Measurements from ENCODE around the gene ENTREP3.

ENTREP3 gene

GRCh38 chr1:155208541-155209311 is 46.6 kb downstream of the ENTREP3 start, which contains the start of gene MTX1:
Gene MTX1 (plus strand): TSS chr1:155208695. CDS start chr1:155208805, 110 bp downstream.
- DNase-seq (peak; percentile 91), ATAC-seq (peak; percentile 84)
- peak within 1 kb of the TSS; percentile 94 for H3K27ac Mint-ChIP-seq
- peaks cover 11% of the 10 kb centered on the region for H3K36me3 Mint-ChIP-seq (ENCODE audit: low read depth)
- no peaks in the 10 kb centered on the region for H3K27me3 Mint-ChIP-seq
- H3K4me1 Mint-ChIP-seq = peaks cover 29% of the 10 kb centered on the region
- no peaks in the 10 kb centered on the region for H3K9me3 Mint-ChIP-seq
- peak within 1 kb of the TSS; percentile 93 for H3K4me3 Mint-ChIP-seq

DNA sequence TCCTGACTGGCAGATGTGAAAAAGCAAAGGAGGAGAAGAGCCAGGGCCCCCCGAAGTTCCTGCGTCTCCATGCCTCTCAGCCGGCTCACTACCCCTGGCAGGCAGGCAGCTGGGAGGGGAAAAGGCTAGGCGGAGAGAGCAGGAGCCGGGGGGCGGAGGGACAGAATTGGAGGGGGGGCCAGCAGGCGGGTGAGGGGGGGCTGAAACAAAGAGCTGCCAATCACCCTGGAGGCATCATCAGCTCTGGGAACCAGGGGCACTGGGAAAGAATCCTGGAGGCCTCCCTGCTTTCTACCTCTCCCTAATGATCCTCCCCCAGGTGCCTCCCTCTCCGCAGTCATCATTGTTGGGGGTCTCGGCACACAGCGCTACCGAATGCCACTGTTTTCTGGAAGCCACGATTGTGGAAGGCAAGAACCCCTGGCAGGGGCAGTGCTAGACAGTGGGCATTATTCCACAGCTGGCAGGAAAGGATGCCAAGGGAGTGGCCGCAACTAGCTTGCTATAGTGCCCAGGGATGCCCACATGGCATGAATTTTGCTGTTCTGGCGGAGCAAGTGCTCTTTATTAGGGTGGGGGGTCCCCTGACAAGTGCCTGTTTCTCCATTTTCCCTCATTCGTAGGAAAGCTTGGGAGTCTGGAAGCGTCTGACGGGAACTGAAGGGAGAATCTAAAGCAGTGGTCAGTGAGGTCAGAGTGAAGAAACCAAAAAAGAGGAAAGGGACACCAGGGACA is 47.3 kb downstream of the ENTREP3 start, which contains the start of gene THBS3:
Gene THBS3 (minus strand): TSS at position 92 of the 735 bp plus-strand sequence. CDS start 21 bp downstream, at position 71.
- H3K4me1 Mint-ChIP-seq = peaks cover 29% of the 10 kb centered on the region
- DNase-seq (no peak), ATAC-seq (no peak)
- peaks cover 11% of the 10 kb centered on the region for H3K36me3 Mint-ChIP-seq (ENCODE audit: low read depth)
- no peaks in the 10 kb centered on the region for H3K27me3 Mint-ChIP-seq
- H3K4me3 Mint-ChIP-seq = peak within 1 kb of the TSS; percentile 93
- no peaks in the 10 kb centered on the region for H3K9me3 Mint-ChIP-seq
- H3K27ac Mint-ChIP-seq = peak within 1 kb of the TSS; percentile 94

- Mint-ChIP-seq H3K9me3 (no peaks in the 10 kb centered on the region), H3K27me3 (no peaks in the 10 kb centered on the region), H3K4me1 (peaks cover 29% of the 10 kb centered on the region), H3K4me3 (peak overlapping the region; percentile 56), H3K36me3 (ENCODE audit: low read depth) (peaks cover 11% of the 10 kb centered on the region), H3K27ac (peak overlapping the region; percentile 62)
- DNase-seq (peak; percentile 94), ATAC-seq (peak; percentile 53)
These were observed 48.1 kb downstream of the ENTREP3 start for GRCh38 chr1:155206891-155207805.

GRCh38 chr1:155205969-155206593 is 49.2 kb downstream of the ENTREP3 start:
- Mint-ChIP-seq H3K4me3 (no peak overlapping the region), H3K4me1 (peaks cover 29% of the 10 kb centered on the region), H3K27me3 (no peaks in the 10 kb centered on the region), H3K27ac (no peak overlapping the region), H3K9me3 (no peaks in the 10 kb centered on the region), H3K36me3 (ENCODE audit: low read depth) (peaks cover 5% of the 10 kb centered on the region)
- DNase-seq = no peak
- no peak for ATAC-seq

DNA sequence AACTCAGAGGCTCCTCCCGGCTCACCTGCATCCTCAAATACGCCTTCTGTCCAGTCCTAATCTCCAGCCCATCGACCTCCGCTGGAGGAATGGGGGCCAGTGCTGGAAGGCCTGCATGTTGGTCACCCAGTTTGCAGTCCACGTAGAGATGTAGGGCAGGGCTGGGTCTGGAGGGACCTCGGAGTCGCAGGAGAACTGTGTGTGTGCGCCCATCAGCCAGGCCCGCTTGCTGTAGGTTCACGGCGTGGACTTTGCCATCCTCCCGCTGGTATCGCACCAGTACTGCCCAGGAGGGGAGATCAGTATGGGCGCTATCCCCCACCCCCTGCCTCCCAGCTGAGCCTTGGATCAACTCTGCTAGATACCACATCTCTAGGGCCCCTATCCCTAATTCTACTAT is 50.2 kb downstream of the ENTREP3 start:
- no peak overlapping the region for H3K27ac Mint-ChIP-seq
- no peaks in the 10 kb centered on the region for H3K36me3 Mint-ChIP-seq (ENCODE audit: low read depth)
- H3K27me3 Mint-ChIP-seq = no peaks in the 10 kb centered on the region
- peaks cover 23% of the 10 kb centered on the region for H3K4me1 Mint-ChIP-seq
- ATAC-seq (no peak), DNase-seq (no peak)
- H3K4me3 Mint-ChIP-seq = no peak overlapping the region
- no peaks in the 10 kb centered on the region for H3K9me3 Mint-ChIP-seq

DNA sequence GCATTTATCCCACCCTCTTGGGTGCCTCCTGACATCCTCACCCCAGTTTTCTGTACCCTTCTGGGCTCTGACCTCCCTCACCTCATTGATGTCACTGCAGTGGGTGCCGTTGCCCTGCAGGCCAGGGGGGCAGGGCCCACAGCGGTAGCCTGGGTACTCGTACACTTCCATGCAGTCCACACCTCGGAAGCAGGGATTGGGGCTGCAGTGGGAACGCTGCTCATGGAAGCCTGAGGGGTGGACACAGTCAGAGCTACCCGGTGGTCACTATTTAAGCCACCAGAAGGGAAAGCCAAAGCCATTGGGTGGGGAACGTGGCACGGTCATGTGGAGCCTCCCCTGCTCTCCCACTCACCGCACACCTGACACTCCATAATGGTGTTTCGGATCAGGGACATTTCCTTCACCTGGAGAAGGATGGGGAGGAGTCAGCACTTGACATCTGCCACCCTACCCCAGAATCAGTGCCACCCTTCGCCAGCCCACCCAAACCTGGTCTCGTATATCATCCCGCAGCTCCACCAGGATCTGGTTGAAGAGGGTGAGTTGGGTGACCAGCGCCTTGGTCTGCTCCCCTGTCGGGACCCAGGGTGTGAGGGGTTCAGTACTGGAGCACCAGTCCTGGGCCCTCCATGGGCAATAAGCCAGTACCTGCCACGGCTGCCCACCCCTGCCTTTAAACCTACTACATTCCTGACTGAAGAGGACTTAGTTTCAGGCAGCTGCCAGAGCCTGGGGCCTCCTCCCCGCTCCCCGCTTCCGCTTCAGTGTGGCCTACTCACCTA is 52.4 kb downstream of the ENTREP3 start:
- no peak overlapping the region for H3K4me3 Mint-ChIP-seq
- no peaks in the 10 kb centered on the region for H3K9me3 Mint-ChIP-seq
- DNase-seq (no peak), ATAC-seq (no peak)
- no peak overlapping the region for H3K27ac Mint-ChIP-seq
- H3K36me3 Mint-ChIP-seq (ENCODE audit: low read depth) = peaks cover 4% of the 10 kb centered on the region
- H3K27me3 Mint-ChIP-seq = no peaks in the 10 kb centered on the region
- peaks cover 11% of the 10 kb centered on the region for H3K4me1 Mint-ChIP-seq

GRCh38 chr1:155202198-155202597 is 53.1 kb downstream of the ENTREP3 start:
- ATAC-seq (no peak), DNase-seq (no peak)
- H3K4me1 Mint-ChIP-seq = peaks cover 6% of the 10 kb centered on the region
- H3K36me3 Mint-ChIP-seq (ENCODE audit: low read depth) = peaks cover 7% of the 10 kb centered on the region
- H3K9me3 Mint-ChIP-seq = no peaks in the 10 kb centered on the region
- no peaks in the 10 kb centered on the region for H3K27me3 Mint-ChIP-seq
- no peak overlapping the region for H3K4me3 Mint-ChIP-seq
- H3K27ac Mint-ChIP-seq = no peak overlapping the region

GRCh38 chr1:155200920-155201319 is 54.4 kb downstream of the ENTREP3 start:
- H3K27ac Mint-ChIP-seq = no peak overlapping the region
- peaks cover 11% of the 10 kb centered on the region for H3K36me3 Mint-ChIP-seq (ENCODE audit: low read depth)

DNA sequence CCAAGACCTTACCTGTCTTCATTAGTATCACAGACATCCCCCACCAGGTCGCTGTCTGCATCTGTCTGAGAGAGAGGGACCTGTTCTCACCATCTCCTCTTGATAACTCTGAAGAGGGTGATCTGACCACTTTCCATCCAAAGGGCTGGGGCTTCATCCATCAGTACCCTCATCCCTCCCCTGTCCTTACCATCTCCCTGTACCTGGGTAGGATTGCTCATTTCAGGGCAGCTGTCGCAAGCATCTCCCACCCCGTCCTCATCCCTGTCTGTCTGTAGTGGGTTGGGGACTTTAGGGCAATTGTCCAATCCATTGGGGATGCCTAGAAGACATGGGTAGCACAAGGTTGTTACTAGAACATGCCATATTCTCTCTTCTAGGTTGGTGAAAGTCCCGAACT is 55.5 kb downstream of the ENTREP3 start:
- ATAC-seq (no peak), DNase-seq (no peak)
- H3K36me3 Mint-ChIP-seq (ENCODE audit: low read depth) = peaks cover 11% of the 10 kb centered on the region
- no peak overlapping the region for H3K4me3 Mint-ChIP-seq
- H3K9me3 Mint-ChIP-seq = no peaks in the 10 kb centered on the region
- H3K27me3 Mint-ChIP-seq = no peaks in the 10 kb centered on the region
- peaks cover 14% of the 10 kb centered on the region for H3K4me1 Mint-ChIP-seq
- H3K27ac Mint-ChIP-seq = no peak overlapping the region

More at GRCh38 chr1:155200920-155201319, 54.4 kb downstream of the ENTREP3 start:
- H3K9me3 Mint-ChIP-seq = no peaks in the 10 kb centered on the region
- no peak for DNase-seq
- peaks cover 6% of the 10 kb centered on the region for H3K4me1 Mint-ChIP-seq
- ATAC-seq = no peak
- no peaks in the 10 kb centered on the region for H3K27me3 Mint-ChIP-seq
- no peak overlapping the region for H3K4me3 Mint-ChIP-seq

- no peak for DNase-seq
- no peak overlapping the region for H3K4me3 Mint-ChIP-seq
- no peaks in the 10 kb centered on the region for H3K9me3 Mint-ChIP-seq
- peaks cover 11% of the 10 kb centered on the region for H3K36me3 Mint-ChIP-seq (ENCODE audit: low read depth)
- ATAC-seq = no peak
- H3K27me3 Mint-ChIP-seq = no peaks in the 10 kb centered on the region
- H3K27ac Mint-ChIP-seq = no peak overlapping the region
- peaks cover 24% of the 10 kb centered on the region for H3K4me1 Mint-ChIP-seq
These were observed 56.8 kb downstream of the ENTREP3 start for GRCh38 chr1:155198547-155198906.

- no peak overlapping the region for H3K4me3 Mint-ChIP-seq
- H3K27me3 Mint-ChIP-seq = no peaks in the 10 kb centered on the region
- H3K9me3 Mint-ChIP-seq = no peaks in the 10 kb centered on the region
- DNase-seq (no peak), ATAC-seq (no peak)
- no peak overlapping the region for H3K27ac Mint-ChIP-seq
- peaks cover 11% of the 10 kb centered on the region for H3K36me3 Mint-ChIP-seq (ENCODE audit: low read depth)
- peaks cover 28% of the 10 kb centered on the region for H3K4me1 Mint-ChIP-seq
These were observed 57.3 kb downstream of the ENTREP3 start for GRCh38 chr1:155197901-155198546.
